DND-41 (cell line): Measurements from ENCODE around the gene RBMS3.

Source experiments
- ATAC-seq: fragments of 200-7000 bp; cut with Tn5 transposase; 3 replicates; pipeline ENCODE4 v1.9.1; 2021; ENCODE audit warnings: low read depth; ENCODE audit not compliant: insufficient read depth
- DNase-seq: peaks from one replicate; pipeline ENCODE4 v3.0.0-alpha.2; 2020
- H2AFZ ChIP-seq: 2 replicates; pipeline ENCODE4 v1.6.0; 2012; ENCODE audit warnings: low read depth, low read length
- H3K27ac ChIP-seq: 2 replicates; pipeline ENCODE4 v1.5.1; 2012; ENCODE audit warnings: low read length, inconsistent platforms
- H3K27me3 ChIP-seq: fragments of 200-600 bp; sonication (generic); 2 replicates; pipeline ENCODE4 v1.6.0; 2012; ENCODE audit warnings: low read length, mild to moderate bottlenecking, inconsistent platforms; ENCODE audit not compliant: insufficient read depth, poor library complexity
- H3K36me3 ChIP-seq: 2 replicates; pipeline ENCODE4 v1.5.1; 2012; ENCODE audit warnings: low read length, inconsistent platforms; ENCODE audit not compliant: insufficient read depth
- H3K4me1 ChIP-seq: 2 replicates; pipeline ENCODE4 v1.5.1; 2012; ENCODE audit warnings: mild to moderate bottlenecking, low read length; ENCODE audit not compliant: insufficient read depth
- H3K4me2 ChIP-seq: 2 replicates; pipeline ENCODE4 v1.6.0; 2012; ENCODE audit warnings: mild to moderate bottlenecking, moderate library complexity, low read length, inconsistent platforms; ENCODE audit not compliant: insufficient read depth
- H3K4me3 ChIP-seq, 2 experiments: fragments of 200-600 bp in 1 of 2; shearing (Covaris generic) in 1 of 2; 2 replicates each; pipeline ENCODE4 v1.5.1; 2012 to 2016; ENCODE audit warnings: inconsistent platforms in 2 of 2, low read length in 2 of 2, mild to moderate bottlenecking in 2 of 2, low read depth in 1 of 2, moderate library complexity in 1 of 2
- H3K79me2 ChIP-seq: 2 replicates; pipeline ENCODE4 v1.6.0; 2012; ENCODE audit warnings: low read length, inconsistent platforms; ENCODE audit not compliant: insufficient read depth
- H3K9ac ChIP-seq: 2 replicates; pipeline ENCODE4 v1.6.0; 2012; ENCODE audit warnings: low read depth, mild to moderate bottlenecking, inconsistent platforms, low read length, moderate library complexity
- H3K9me3 ChIP-seq: 2 replicates; pipeline ENCODE4 v1.5.1; 2012; ENCODE audit warnings: low read length, moderate library complexity, mild to moderate bottlenecking, inconsistent platforms; ENCODE audit not compliant: insufficient read depth, severe bottlenecking
- H4K20me1 ChIP-seq: 2 replicates; pipeline ENCODE4 v1.6.0; 2012; ENCODE audit warnings: low read length; ENCODE audit not compliant: insufficient read depth
- CTCF ChIP-seq: IDR thresholded peaks from 2 replicates; pipeline ENCODE4 v1.5.1; 2012; ENCODE audit warnings: borderline replicate concordance, low read length, moderate library complexity, mild to moderate bottlenecking; ENCODE audit not compliant: poor library complexity, severe bottlenecking; ENCODE audit errors: extremely low read depth
- EZH2 ChIP-seq: IDR thresholded peaks from 3 replicates; pipeline ENCODE4 v1.6.1; 2012; ENCODE audit warnings: borderline replicate concordance, low read depth, mild to moderate bottlenecking, moderate library complexity, low read length, inconsistent platforms; ENCODE audit not compliant: severe bottlenecking

Gene RBMS3

GRCh38 chr3:29414468-29415224 lies 133.8 kb downstream of the RBMS3 start:
- H3K36me3 ChIP-seq = no peaks in the 10 kb centered on the region
- H3K4me3 ChIP-seq = no peak overlapping the region
- no peak overlapping the region for H3K9ac ChIP-seq
- ATAC-seq (no peak), DNase-seq (no peak)
- no peak overlapping the region for H3K4me2 ChIP-seq
- TF ChIP-seq EZH2 (no peak), CTCF (no peak)
- no peaks in the 10 kb centered on the region for H4K20me1 ChIP-seq
- H3K27me3 ChIP-seq = no peaks in the 10 kb centered on the region
- H2AFZ ChIP-seq = no peak overlapping the region
- H3K9me3 ChIP-seq = no peaks in the 10 kb centered on the region
- peaks cover 33% of the 10 kb centered on the region for H3K4me1 ChIP-seq
- H3K79me2 ChIP-seq = no peaks in the 10 kb centered on the region
- no peak overlapping the region for H3K27ac ChIP-seq

- Histone ChIP-seq H3K27me3 (no peaks in the 10 kb centered on the region), H3K4me1 (peaks cover 24% of the 10 kb centered on the region), H3K9ac (no peak overlapping the region), H3K27ac (no peak overlapping the region), H3K4me2 (no peak overlapping the region), H3K36me3 (no peaks in the 10 kb centered on the region), H3K79me2 (no peaks in the 10 kb centered on the region), H3K9me3 (no peaks in the 10 kb centered on the region), H3K4me3 (no peak overlapping the region), H2AFZ (no peak overlapping the region), H4K20me1 (no peaks in the 10 kb centered on the region)
- no peak for ATAC-seq
- no peak for DNase-seq
- no peak for TF ChIP-seq CTCF
- no peak for TF ChIP-seq EZH2
These were observed 134.8 kb downstream of the RBMS3 start for GRCh38 chr3:29415482-29416223.

GRCh38 chr3:29416514-29416913 lies 135.6 kb downstream of the RBMS3 start:
- no peak for TF ChIP-seq EZH2
- TF ChIP-seq CTCF = no peak
- Histone ChIP-seq H3K9ac (no peak overlapping the region), H2AFZ (no peak overlapping the region), H3K4me1 (peaks cover 15% of the 10 kb centered on the region), H3K9me3 (no peaks in the 10 kb centered on the region), H3K27me3 (no peaks in the 10 kb centered on the region), H3K4me2 (no peak overlapping the region), H3K36me3 (no peaks in the 10 kb centered on the region), H3K27ac (no peak overlapping the region), H3K4me3 (no peak overlapping the region), H3K79me2 (no peaks in the 10 kb centered on the region), H4K20me1 (no peaks in the 10 kb centered on the region)
- no peak for ATAC-seq
- DNase-seq = no peak
